Astrocyte of the spinal cord (primary cell): ENCODE data around the gene ADCY7.

Experiments used
- DNase-seq: peaks from one replicate; pipeline ENCODE4 v3.0.0; 2011; ENCODE audit warnings: low read depth, low spot score
- H3K4me3 ChIP-seq: 2 replicates; pipeline ENCODE4 v1.5.1; 2011; ENCODE audit warnings: low read depth, mild to moderate bottlenecking, low read length, moderate library complexity
- CTCF ChIP-seq: IDR thresholded peaks from 2 replicates; pipeline ENCODE4 v1.5.1; 2012; ENCODE audit warnings: low read depth, mild to moderate bottlenecking, low read length, inconsistent platforms
- in situ Hi-C: cut with HindIII; loops from 2 replicates; pipeline ENCODE4 v1.10.0; 2017; ENCODE audit warnings: low sequenced_read_pairs

ADCY7 gene

GRCh38 chr16:50261707-50262235 lies 4.6 kb upstream of the ADCY7 start:
- no peak for DNase-seq
- TF ChIP-seq CTCF = no peak
- in situ Hi-C loops = no loop called here
- no peak overlapping the region for H3K4me3 ChIP-seq

- TF ChIP-seq CTCF = no peak
- no peak for DNase-seq
- in situ Hi-C loops = no loop called here
- H3K4me3 ChIP-seq = no peak overlapping the region
Observed at GRCh38 chr16:50263060-50263909, 3.1 kb upstream of the ADCY7 start.

GRCh38 chr16:50263940-50264929 lies 2.1 kb upstream of the ADCY7 start:
- in situ Hi-C loops = no loop called here
- peak; percentile 33 for DNase-seq
- TF ChIP-seq CTCF = no peak
- no peak overlapping the region for H3K4me3 ChIP-seq

- H3K4me3 ChIP-seq = no peak overlapping the region
- in situ Hi-C loops = no loop called here
- TF ChIP-seq CTCF = peak; percentile 38
- DNase-seq = peak; percentile 13
Observed at GRCh38 chr16:50265260-50265659, 1.1 kb upstream of the ADCY7 start.

- no peak for TF ChIP-seq CTCF
- no peak overlapping the region for H3K4me3 ChIP-seq
Observed at GRCh38 chr16:50265716-50266336, 525 bp upstream of the ADCY7 start.

GRCh38 chr16:50267151-50267631 lies 840 bp downstream of the ADCY7 start:
- no peak for DNase-seq
- in situ Hi-C loops = no loop called here
- TF ChIP-seq CTCF = no peak
- peak overlapping the region; percentile 33 for H3K4me3 ChIP-seq

More at GRCh38 chr16:50265716-50266336, 525 bp upstream of the ADCY7 start:
- DNase-seq = no peak
- in situ Hi-C loops = no loop called here
